Measurements from ENCODE around the gene MCCC2. TPM values are rescaled to one million over a fixed set of nuclear protein-coding genes. Genes with fewer than 3 reads are reported as not detected.

MCCC2 gene
- total and polyA plus RNA-seq, 12 donors: 53.6 to 149 (median 123) TPM

DNA sequence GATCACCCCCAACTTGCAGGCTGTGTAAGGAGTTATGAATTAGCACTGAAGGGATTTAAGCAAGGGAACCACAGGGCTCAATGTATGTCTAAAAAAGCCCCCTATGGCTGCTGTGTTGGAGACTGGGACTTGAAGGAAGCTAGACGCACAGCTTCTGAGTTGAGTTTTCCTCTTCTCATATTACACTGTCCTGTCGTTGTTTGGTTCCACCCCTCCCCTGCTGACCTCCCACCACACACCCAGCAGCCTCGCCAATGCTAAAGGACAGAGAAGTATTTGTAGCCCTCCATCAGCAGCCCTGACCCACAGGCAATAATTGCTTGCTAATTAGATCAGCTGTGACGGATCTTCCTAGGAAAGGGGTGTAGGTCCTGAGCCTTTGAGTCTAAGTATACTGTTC is 116.8 kb downstream of the MCCC2 start:
- TF ChIP-seq, protein P1, sequence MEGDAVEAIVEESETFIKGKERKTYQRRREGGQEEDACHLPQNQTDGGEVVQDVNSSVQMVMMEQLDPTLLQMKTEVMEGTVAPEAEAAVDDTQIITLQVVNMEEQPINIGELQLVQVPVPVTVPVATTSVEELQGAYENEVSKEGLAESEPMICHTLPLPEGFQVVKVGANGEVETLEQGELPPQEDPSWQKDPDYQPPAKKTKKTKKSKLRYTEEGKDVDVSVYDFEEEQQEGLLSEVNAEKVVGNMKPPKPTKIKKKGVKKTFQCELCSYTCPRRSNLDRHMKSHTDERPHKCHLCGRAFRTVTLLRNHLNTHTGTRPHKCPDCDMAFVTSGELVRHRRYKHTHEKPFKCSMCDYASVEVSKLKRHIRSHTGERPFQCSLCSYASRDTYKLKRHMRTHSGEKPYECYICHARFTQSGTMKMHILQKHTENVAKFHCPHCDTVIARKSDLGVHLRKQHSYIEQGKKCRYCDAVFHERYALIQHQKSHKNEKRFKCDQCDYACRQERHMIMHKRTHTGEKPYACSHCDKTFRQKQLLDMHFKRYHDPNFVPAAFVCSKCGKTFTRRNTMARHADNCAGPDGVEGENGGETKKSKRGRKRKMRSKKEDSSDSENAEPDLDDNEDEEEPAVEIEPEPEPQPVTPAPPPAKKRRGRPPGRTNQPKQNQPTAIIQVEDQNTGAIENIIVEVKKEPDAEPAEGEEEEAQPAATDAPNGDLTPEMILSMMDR (IDR thresholded peaks at IDR 0.05): no peak
- no peak for DNase-seq
- 27% methylated on average over 4 of the region's 4 CpGs for WGBS, 2 donors
- H3K36me3 ChIP-seq: no peaks in the 10 kb centered on the region
- no peak overlapping the region for H3K4me3 ChIP-seq
- no peak for ATAC-seq
- H3K27me3 ChIP-seq: peaks cover 0 to 31% (median 6%) of the 10 kb centered on the region in 7 donors
- intact Hi-C loops (cut with DNase I): no loop called here
- no peaks in the 10 kb centered on the region for H3K9me3 ChIP-seq
- no peak overlapping the region for H3K27ac ChIP-seq
- H3K4me1 ChIP-seq: peaks cover 0 to 4% (median 0%) of the 10 kb centered on the region in 9 donors

DNA sequence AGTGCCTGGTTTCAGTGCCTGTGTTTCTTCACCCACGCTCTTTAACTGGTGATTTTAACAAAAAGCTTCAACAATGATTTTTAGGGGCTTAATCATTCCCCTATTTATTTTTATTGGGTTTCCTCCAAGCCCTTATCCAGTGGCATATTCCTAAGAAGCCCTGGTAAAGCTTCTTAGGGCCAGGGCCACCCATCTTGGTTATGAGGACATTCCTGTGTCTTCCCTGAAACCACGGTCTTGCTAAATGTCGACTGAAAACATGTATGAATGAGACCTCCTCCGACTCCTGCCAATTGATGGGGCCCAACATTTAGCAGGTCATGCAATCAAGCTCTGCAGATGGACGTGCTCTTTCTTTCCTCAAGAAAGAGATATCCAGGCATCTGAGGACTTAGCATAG is 118.3 kb downstream of the MCCC2 start:
- no peak overlapping the region for H3K27ac ChIP-seq
- no peaks in the 10 kb centered on the region for H3K9me3 ChIP-seq
- WGBS, 2 donors: 79 to 80% methylated on average over 5 of the region's 5 CpGs
- DNase-seq (no peak), ATAC-seq (no peak)
- no peaks in the 10 kb centered on the region for H3K36me3 ChIP-seq
- TF ChIP-seq, protein P1 (IDR thresholded peaks at IDR 0.05): no peak
- no peak overlapping the region for H3K4me3 ChIP-seq
- no peaks in the 10 kb centered on the region for H3K4me1 ChIP-seq
- intact Hi-C loops (cut with DNase I): no loop called here
- H3K27me3 ChIP-seq: peaks cover 0 to 34% (median 15%) of the 10 kb centered on the region in 7 donors

DNA sequence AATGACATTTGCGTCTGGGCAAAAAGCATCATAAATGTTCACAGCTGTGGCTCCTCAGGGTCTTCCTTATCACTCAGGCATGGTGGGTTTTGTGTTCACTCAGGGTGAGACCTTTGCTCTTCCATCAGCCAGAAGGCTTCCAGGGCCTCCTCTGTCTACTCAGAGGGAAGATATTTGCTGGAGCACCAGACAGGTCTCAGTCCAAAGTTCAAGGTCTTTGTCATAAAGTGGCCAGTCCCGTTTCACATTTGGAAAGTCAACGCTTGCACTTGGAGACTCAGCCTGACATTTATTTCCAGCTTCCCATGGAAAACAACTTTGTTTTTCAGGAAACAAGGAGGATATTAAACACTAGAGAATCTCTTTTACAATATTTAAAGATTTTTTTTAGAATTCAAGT is 119.8 kb downstream of the MCCC2 start:
- Histone ChIP-seq H3K4me3 (no peak overlapping the region), H3K27ac (no peak overlapping the region), H3K9me3 (no peaks in the 10 kb centered on the region), H3K36me3 (no peaks in the 10 kb centered on the region), H3K4me1 (no peaks in the 10 kb centered on the region), H3K27me3 (peaks cover 0 to 30% (median 15%) of the 10 kb centered on the region in 7 donors)
- DNase-seq: no peak
- 73 to 74% methylated on average over 3 of the region's 3 CpGs for WGBS, 2 donors
- intact Hi-C loops (cut with DNase I): no loop called here
- ATAC-seq: no peak
- TF ChIP-seq, protein P1 (IDR thresholded peaks at IDR 0.05): no peak

Other genes starting within 250 kb of the MCCC2 start
- gene BDP1, start 131.7 kb upstream of the MCCC2 start, total RNA-seq: 10 to 100 TPM; 14.9 to 19.6 (median 17.1) TPM
- 10 to 100 TPM in 1 of 2 donors, 1 to 10 TPM in 1; 5.3 to 19.8 TPM for gene BDP1, start 131.7 kb upstream of the MCCC2 start, polyA plus RNA-seq
- not detected for gene CARTPT, start 131.9 kb downstream of the MCCC2 start, total RNA-seq
- not detected for gene CARTPT, start 131.9 kb downstream of the MCCC2 start, polyA plus RNA-seq

All from heart right ventricle (tissue), 16 donors.